ENCODE results near the gene PCNX2. TPM values are rescaled to one million over a fixed set of nuclear protein-coding genes. Genes with fewer than 3 reads are reported as not detected.
"Not testable (repeated sequence)": the region's sequence is repeated elsewhere in the genome, so short reads cannot be mapped to it uniquely, and the experiment has no call there.

PCNX2 gene
- total RNA-seq, 2 experiments from 2014 or later, result 17.8 to 18.5 TPM

GRCh38 chr1:233019778-233020325 is 275.7 kb downstream of the PCNX2 start:
- Mint-ChIP-seq H3K36me3 (peaks cover 32% of the 10 kb centered on the region), H3K9me3 (no peaks in the 10 kb centered on the region), H3K4me3 (no peak overlapping the region), H3K27ac (no peak overlapping the region), H3K27me3 (no peaks in the 10 kb centered on the region), H3K4me1 (ENCODE audit: low read depth) (no peaks in the 10 kb centered on the region)
- ChIA-PET POLR2A (no interaction called here), CTCF (no interaction called here)
- no peak for DNase-seq
- intact Hi-C loops (cut with micrococcal nuclease), result loop anchor here (10.0 kb wide), 1 partner anchor 385 kb away; the partner anchor contains the start of gene SIPA1L2

GRCh38 chr1:233019083-233019482 is 276.4 kb downstream of the PCNX2 start:
- Mint-ChIP-seq H3K4me3 (no peak overlapping the region), H3K9me3 (no peaks in the 10 kb centered on the region), H3K36me3 (peaks cover 34% of the 10 kb centered on the region), H3K27me3 (no peaks in the 10 kb centered on the region), H3K4me1 (ENCODE audit: low read depth) (no peaks in the 10 kb centered on the region), H3K27ac (no peak overlapping the region)
- intact Hi-C loops (cut with micrococcal nuclease), result no loop called here
- ChIA-PET CTCF (no interaction called here), POLR2A (no interaction called here)
- no peak for DNase-seq

GRCh38 chr1:233016798-233017197 is 278.7 kb downstream of the PCNX2 start:
- Mint-ChIP-seq H3K9me3 (no peaks in the 10 kb centered on the region), H3K36me3 (peaks cover 49% of the 10 kb centered on the region), H3K27me3 (no peaks in the 10 kb centered on the region), H3K27ac (no peak overlapping the region), H3K4me1 (ENCODE audit: low read depth) (no peaks in the 10 kb centered on the region), H3K4me3 (no peak overlapping the region)
- intact Hi-C loops (cut with micrococcal nuclease), result no loop called here
- POLR2A ChIA-PET, result no interaction called here
- CTCF ChIA-PET, result no interaction called here
- DNase-seq, result no peak

- CTCF ChIA-PET, result no interaction called here
- Mint-ChIP-seq H3K36me3 (peaks cover 50% of the 10 kb centered on the region), H3K27me3 (no peaks in the 10 kb centered on the region), H3K27ac (no peak overlapping the region), H3K4me3 (no peak overlapping the region), H3K4me1 (ENCODE audit: low read depth) (no peaks in the 10 kb centered on the region), H3K9me3 (no peaks in the 10 kb centered on the region)
- intact Hi-C loops (cut with micrococcal nuclease), result no loop called here
- no peak for DNase-seq
- POLR2A ChIA-PET, result no interaction called here
Observed at GRCh38 chr1:233015965-233016364, 279.6 kb downstream of the PCNX2 start.

GRCh38 chr1:233012021-233012420 is 283.5 kb downstream of the PCNX2 start:
- Mint-ChIP-seq H3K27me3 (no peaks in the 10 kb centered on the region), H3K27ac (no peak overlapping the region), H3K9me3 (no peaks in the 10 kb centered on the region), H3K4me3 (no peak overlapping the region), H3K4me1 (ENCODE audit: low read depth) (no peaks in the 10 kb centered on the region), H3K36me3 (peaks cover 43% of the 10 kb centered on the region)
- DNase-seq, result no peak
- ChIA-PET CTCF (no interaction called here), POLR2A (no interaction called here)
- intact Hi-C loops (cut with micrococcal nuclease), result no loop called here

- H3K4me3 Mint-ChIP-seq, result no peak overlapping the region
- H3K9me3 Mint-ChIP-seq, result no peaks in the 10 kb centered on the region
- intact Hi-C loops (cut with micrococcal nuclease), result no loop called here
- POLR2A ChIA-PET, result no interaction called here
- no peaks in the 10 kb centered on the region for H3K27me3 Mint-ChIP-seq
- CTCF ChIA-PET, result no interaction called here
- peaks cover 40% of the 10 kb centered on the region for H3K36me3 Mint-ChIP-seq
- no peak overlapping the region for H3K27ac Mint-ChIP-seq
- H3K4me1 Mint-ChIP-seq (ENCODE audit: low read depth), result no peaks in the 10 kb centered on the region
- DNase-seq, result no peak
Observed at GRCh38 chr1:233010146-233010545, 285.4 kb downstream of the PCNX2 start.

- H3K27me3 Mint-ChIP-seq, result no peaks in the 10 kb centered on the region
- intact Hi-C loops (cut with micrococcal nuclease), result no loop called here
- no peak overlapping the region for H3K4me3 Mint-ChIP-seq
- no peak overlapping the region for H3K27ac Mint-ChIP-seq
- CTCF ChIA-PET, result no interaction called here
- peaks cover 4% of the 10 kb centered on the region for H3K9me3 Mint-ChIP-seq
- H3K4me1 Mint-ChIP-seq (ENCODE audit: low read depth), result no peaks in the 10 kb centered on the region
- H3K36me3 Mint-ChIP-seq, result peaks cover 34% of the 10 kb centered on the region
- POLR2A ChIA-PET, result no interaction called here
- no peak for DNase-seq
Observed at GRCh38 chr1:233006541-233006973, 289.0 kb downstream of the PCNX2 start.

- intact Hi-C loops (cut with micrococcal nuclease), result no loop called here
- Mint-ChIP-seq H3K36me3 (peaks cover 34% of the 10 kb centered on the region), H3K27ac (no peak overlapping the region), H3K4me1 (ENCODE audit: low read depth) (no peaks in the 10 kb centered on the region), H3K9me3 (peaks cover 4% of the 10 kb centered on the region), H3K4me3 (no peak overlapping the region), H3K27me3 (no peaks in the 10 kb centered on the region)
- POLR2A ChIA-PET, result no interaction called here
- CTCF ChIA-PET, result no interaction called here
- DNase-seq, result no peak
Observed at GRCh38 chr1:233006108-233006507, 289.4 kb downstream of the PCNX2 start.

GRCh38 chr1:233005703-233006102 is 289.8 kb downstream of the PCNX2 start:
- intact Hi-C loops (cut with micrococcal nuclease), result no loop called here
- Mint-ChIP-seq H3K27me3 (no peaks in the 10 kb centered on the region), H3K4me1 (ENCODE audit: low read depth) (no peaks in the 10 kb centered on the region), H3K27ac (no peak overlapping the region), H3K36me3 (peaks cover 35% of the 10 kb centered on the region), H3K9me3 (peaks cover 4% of the 10 kb centered on the region), H3K4me3 (no peak overlapping the region)
- POLR2A ChIA-PET, result no interaction called here
- DNase-seq, result no peak
- CTCF ChIA-PET, result no interaction called here

GRCh38 chr1:233005156-233005555 is 290.4 kb downstream of the PCNX2 start:
- intact Hi-C loops (cut with micrococcal nuclease), result no loop called here
- Mint-ChIP-seq H3K9me3 (peaks cover 4% of the 10 kb centered on the region), H3K27me3 (no peaks in the 10 kb centered on the region), H3K27ac (no peak overlapping the region), H3K36me3 (peaks cover 36% of the 10 kb centered on the region), H3K4me1 (ENCODE audit: low read depth) (no peaks in the 10 kb centered on the region), H3K4me3 (no peak overlapping the region)
- ChIA-PET CTCF (no interaction called here), POLR2A (no interaction called here)
- no peak for DNase-seq

- CTCF ChIA-PET, result no interaction called here
- H3K4me1 Mint-ChIP-seq (ENCODE audit: low read depth), result no peaks in the 10 kb centered on the region
- no peaks in the 10 kb centered on the region for H3K27me3 Mint-ChIP-seq
- no peak for DNase-seq
- peaks cover 4% of the 10 kb centered on the region for H3K9me3 Mint-ChIP-seq
- POLR2A ChIA-PET, result no interaction called here
- peaks cover 43% of the 10 kb centered on the region for H3K36me3 Mint-ChIP-seq
- H3K27ac Mint-ChIP-seq, result no peak overlapping the region
- intact Hi-C loops (cut with micrococcal nuclease), result no loop called here
- H3K4me3 Mint-ChIP-seq, result no peak overlapping the region
Observed at GRCh38 chr1:233004451-233004850, 291.1 kb downstream of the PCNX2 start.

- POLR2A ChIA-PET; H3K9me3 Mint-ChIP-seq; intact Hi-C loops (cut with micrococcal nuclease); DNase-seq; H3K27ac Mint-ChIP-seq; H3K4me1 Mint-ChIP-seq (ENCODE audit: low read depth); H3K27me3 Mint-ChIP-seq; CTCF ChIA-PET; H3K4me3 Mint-ChIP-seq: not testable (repeated sequence)
- peaks cover 45% of the 10 kb centered on the region for H3K36me3 Mint-ChIP-seq
Observed at GRCh38 chr1:233003638-233004037, 291.9 kb downstream of the PCNX2 start.

GRCh38 chr1:232999956-233000625 is 295.4 kb downstream of the PCNX2 start:
- ChIA-PET CTCF (interaction anchor here (0.7 kb wide), 1 partner anchor 166 kb away, joined by 3 read pairs; no protein-coding TSS in a partner anchor), POLR2A (no interaction called here)
- Mint-ChIP-seq H3K9me3 (peaks cover 4% of the 10 kb centered on the region), H3K36me3 (peaks cover 70% of the 10 kb centered on the region), H3K27ac (no peak overlapping the region), H3K27me3 (no peaks in the 10 kb centered on the region), H3K4me3 (no peak overlapping the region), H3K4me1 (ENCODE audit: low read depth) (no peaks in the 10 kb centered on the region)
- intact Hi-C loops (cut with micrococcal nuclease), result no loop called here
- DNase-seq, result no peak

Measured in activated CD4-positive, alpha-beta memory T cell treated with anti-CD3 and anti-CD28 coated beads for 36 hours (primary cell).